ENCODE results near the gene FOXP1.

Gene FOXP1

DNA sequence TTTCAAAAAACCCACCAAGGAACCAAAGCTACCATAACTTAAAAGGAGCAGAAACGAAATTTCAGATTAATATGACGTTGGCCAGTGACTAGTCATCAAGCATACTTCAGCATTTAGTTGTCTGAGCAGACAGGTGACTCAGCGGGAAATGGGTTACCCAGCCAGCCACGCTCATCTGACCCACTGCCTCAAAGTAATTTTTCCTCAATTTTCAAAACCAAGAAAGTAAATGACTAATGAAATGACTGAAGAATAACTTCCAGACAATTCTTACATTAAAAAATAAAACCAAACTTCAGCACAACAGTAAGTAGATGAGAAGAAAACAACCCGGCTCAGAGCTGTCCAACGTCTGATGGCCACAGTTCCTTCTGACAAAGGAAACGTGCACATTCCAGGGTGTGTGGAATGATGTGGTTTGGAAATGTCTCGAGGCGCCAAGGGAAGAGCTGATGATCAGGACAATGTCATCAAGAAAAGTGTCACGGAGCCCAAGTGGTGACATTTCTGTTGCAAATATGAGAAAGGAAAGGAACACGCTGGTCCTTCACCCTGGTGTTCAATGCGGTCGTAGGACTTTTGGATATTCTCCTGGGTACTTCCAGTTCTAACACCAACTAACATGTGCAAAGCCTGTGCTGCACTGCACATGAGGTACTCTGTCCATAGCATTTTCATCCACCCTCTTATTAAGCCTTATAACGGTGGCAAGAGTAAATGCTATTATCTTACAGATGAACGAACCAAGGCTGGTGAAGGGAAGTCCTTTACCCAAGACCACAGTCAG, 79.1 kb downstream of the FOXP1 start:
- DNase-seq = peak; percentile 48
- peak; percentile 60 for ATAC-seq

DNA sequence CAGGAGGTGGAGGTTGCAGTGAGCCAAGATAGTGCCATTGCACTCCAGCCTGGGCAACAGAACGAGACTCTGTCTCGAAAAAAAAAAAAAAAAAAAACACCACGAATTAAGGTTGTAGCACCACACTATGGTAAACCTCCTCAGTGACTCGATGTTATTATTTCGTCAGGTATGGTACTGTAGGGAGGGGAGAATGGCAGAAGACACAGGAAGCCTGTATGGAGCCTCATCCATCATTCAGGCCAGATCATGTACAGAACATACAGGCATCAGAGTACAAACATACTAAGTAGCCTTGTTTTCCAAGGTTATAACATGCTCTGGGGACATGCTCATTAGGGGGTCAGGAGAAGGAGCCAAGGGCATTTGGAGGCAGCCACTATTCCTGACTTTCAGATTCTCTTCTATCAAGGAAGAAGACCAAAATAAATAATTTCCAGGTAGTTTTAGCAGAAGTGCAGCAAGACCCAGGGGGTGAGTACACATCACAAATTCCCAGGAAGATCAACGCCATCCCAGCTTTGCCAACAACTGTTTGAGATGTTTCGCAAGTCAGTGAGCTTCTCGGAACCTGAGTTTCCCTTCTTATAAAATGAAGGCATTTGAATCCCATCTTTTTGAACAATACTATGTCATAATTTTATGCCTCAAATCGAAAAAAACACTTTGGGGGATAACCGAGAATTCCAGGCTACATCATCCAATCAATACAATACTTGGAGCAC, 79.8 kb downstream of the FOXP1 start:
- ATAC-seq = no peak
- no peak for DNase-seq

DNA sequence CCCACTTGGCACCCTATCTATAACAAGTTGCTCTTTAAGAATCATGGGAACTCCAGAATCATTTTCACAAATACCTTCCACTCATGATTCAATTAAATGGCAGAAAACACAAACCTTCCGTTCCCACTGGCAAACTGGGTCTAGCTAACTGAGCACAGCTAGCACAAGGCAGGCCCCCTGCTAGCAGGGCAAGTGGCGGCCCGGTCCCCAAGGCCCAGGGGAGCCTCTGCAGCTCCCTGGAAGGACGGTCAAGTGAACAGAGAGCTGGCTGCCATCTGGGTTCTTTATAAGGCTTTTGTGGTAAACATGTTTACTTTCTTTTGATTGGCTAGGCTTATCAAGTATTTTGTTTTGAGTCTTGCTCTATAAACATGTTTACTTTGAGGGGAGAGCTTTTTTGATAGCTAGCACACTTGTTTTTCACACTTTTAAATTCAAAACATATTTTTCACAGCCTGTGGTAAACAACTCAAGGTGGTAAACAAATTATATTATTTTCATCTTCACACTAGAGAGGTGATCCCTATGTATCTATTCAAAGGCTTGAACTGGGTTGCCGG, 81.4 kb downstream of the FOXP1 start:
- DNase-seq (no peak), ATAC-seq (no peak)

DNA sequence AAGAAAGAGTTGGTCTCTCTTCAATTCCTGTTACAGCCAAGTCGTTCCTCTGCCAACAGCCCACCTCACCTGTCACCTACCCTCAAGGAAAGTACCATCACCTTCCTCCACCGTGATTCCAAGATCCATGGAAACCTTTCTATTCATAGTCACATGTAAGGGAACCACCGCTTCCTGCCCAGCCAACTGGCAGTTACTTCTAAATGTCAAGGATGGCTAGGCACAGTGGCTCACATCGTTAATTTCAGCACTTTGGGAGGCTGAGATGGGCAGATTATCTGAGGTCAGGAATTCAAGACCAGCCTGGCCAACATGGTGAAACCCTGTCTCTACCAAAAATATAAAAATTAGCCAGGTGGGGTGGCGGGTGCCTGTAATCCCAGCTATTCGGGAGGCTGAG, 82.8 kb downstream of the FOXP1 start:
- no peak for ATAC-seq
- no peak for DNase-seq

DNA sequence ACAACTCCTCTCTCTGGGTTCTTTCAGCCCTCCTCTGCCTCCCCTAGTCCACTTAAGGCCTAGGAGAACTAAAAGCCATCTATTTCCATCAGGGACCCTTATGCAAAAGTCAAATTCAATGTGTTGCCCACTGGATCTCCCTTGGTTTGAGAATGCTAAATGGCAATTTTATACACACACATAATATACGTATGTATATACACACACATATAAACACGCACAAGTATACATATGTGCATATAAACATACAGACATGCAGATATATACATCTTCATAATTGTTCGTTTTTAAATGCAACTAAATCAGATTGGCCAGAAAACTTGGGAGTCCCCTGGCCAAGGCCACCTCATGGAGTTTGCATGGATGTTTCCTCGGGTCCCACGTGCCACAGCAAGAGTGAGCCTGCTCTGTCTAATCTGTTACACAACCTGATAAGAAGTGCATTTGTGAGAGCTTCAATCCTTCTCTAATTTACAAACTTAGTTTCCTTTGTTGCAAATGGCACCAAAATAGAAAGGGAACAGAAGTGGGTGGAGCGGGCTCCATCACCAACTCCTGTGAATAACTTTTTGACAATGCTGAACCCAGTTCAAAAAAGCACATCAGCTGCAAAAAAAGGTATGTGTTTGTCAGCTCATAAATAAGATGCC, 84.2 kb downstream of the FOXP1 start:
- no peak for DNase-seq
- no peak for ATAC-seq

DNA sequence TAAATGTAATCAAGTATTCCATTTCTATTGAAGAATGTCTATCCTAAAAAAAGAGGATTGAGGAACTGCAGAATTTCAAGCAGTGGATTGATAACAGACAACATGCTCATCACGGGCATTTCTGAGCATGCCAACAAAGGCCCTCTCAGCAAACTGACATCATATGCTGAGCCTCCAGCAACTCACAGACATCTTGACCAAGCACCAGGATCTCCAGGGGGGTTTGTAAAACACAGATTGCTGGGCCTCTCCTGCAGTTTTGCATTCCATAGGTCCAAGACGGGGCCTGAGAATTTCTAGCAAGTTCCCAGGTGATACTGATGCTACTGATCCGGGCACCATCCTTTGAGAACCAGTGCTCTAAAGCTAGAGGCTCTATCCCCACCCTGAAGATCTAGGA, 85.0 kb downstream of the FOXP1 start:
- DNase-seq (no peak), ATAC-seq (no peak)

DNA sequence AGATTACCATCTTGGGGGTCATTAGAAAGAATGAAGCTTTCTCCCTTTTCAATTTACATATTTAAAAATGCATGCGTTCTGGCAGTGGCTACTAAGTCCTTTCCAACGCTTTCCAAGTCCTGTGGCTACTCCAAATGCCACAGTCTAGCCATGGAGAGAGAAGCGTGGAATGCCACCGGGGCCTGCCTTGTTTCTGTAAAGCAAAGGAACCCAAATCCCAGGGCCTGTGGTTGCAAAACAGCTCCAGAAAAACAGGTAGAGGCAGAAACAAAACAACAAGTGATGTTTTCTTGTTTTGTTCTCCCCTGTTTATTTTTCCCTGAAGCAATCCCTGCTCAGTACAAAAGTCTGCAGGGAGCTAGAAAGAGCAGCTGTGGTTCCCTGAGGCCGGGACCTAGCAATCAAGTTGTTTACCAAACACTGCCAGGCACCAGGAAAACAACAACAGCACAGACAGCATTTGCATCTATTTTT, 85.5 kb downstream of the FOXP1 start:
- ATAC-seq = no peak

GRCh38 chr3:71497367-71497897, 86.1 kb downstream of the FOXP1 start:
- ATAC-seq (no peak), DNase-seq (no peak)

More for the DNA sequence above, 85.5 kb downstream of the FOXP1 start:
- DNase-seq = no peak

DNA sequence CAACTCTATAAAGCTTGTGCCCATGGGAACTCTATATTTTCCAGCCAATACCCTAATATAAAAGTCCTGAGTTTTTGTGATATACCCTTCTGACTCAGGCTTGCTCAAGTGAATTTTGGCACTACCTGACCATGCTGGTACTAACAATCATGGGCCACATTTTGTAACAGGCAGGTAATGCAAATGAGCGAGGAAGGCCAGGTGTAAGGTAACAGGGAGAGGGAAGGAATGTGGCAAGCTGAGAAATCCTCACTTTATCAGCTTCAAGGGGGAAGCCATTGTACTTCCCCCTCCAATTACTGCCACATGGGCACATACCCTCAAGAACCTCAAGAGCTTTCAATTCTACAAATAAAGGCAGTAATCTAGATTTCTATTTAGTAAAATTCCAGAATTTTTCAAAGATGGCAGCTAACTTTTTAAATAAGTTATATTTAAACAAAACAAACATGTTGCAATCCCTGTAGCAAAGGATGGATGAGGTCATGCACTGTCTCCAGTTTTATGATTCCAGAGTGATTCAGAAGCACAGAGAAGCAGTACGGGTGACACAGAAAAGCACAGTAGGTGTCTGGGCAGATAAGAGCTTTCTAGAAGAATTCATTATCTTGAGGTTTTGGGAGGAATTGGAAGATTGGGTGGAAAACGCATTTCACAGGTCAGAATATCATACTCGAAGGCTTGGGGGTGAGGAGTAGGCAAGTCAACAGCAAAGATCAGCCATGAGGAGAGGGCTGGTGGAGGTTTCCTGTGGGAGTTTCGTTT, 87.6 kb downstream of the FOXP1 start:
- peak; percentile 70 for ATAC-seq
- DNase-seq = peak; percentile 40

GRCh38 chr3:71494212-71494611, 89.3 kb downstream of the FOXP1 start:
- DNase-seq (no peak), ATAC-seq (no peak)

- DNase-seq = no peak
- no peak for ATAC-seq
Observed at GRCh38 chr3:71492974-71493771, 90.4 kb downstream of the FOXP1 start.

GRCh38 chr3:71492566-71492965, 91.0 kb downstream of the FOXP1 start:
- no peak for DNase-seq
- no peak for ATAC-seq

DNA sequence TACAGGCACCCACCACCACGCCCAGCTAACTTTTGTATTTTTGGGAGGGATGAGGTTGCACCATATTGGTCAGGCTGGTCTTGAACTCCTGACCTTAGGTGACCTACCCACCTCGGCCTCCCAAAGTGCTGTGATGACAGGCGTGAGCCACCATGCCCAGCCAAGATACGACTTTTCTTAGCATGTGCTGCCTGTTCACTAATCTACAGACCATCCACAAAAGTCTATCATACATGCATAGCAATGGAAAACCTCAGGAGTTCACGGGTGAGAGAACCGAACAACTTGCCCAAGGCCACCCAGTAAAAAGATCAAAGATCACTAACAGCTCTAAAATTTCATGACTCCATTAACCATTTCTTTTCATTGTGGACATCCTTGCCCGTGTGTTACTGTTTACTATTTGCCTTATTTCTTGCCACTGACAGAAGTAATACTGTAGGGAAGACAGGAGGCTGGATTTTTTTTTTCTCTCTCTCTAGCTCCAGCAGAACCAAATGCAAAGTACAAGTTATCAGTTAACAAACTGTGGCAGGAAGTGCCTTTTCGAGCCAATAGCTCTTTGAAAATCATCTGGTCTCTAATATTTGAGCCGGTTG, 92.3 kb downstream of the FOXP1 start:
- DNase-seq (no peak), ATAC-seq (no peak)

DNA sequence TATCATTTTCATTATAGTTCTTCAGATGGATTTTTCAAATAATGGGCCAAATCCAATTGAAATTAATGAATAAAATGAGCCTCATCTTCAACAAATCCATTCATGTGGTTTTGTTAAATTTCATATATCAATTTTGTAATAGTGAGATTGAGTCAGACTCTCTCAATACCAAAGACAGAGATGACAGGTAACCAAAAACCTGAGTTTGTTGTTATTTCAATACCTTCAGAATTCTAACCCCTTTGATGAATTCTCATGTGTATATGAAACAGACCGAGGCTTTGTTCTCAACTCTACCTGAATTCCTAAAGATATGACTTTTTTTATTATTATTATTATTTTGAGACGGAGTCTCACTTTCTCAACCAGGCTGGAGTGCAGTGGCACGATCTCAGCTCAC, 92.8 kb downstream of the FOXP1 start:
- ATAC-seq (no peak), DNase-seq (no peak)

GRCh38 chr3:71489315-71489761, 94.2 kb downstream of the FOXP1 start:
- ATAC-seq (peak; percentile 41), DNase-seq (no peak)

GRCh38 chr3:71488882-71489281, 94.6 kb downstream of the FOXP1 start:
- no peak for DNase-seq
- ATAC-seq = no peak

DNA sequence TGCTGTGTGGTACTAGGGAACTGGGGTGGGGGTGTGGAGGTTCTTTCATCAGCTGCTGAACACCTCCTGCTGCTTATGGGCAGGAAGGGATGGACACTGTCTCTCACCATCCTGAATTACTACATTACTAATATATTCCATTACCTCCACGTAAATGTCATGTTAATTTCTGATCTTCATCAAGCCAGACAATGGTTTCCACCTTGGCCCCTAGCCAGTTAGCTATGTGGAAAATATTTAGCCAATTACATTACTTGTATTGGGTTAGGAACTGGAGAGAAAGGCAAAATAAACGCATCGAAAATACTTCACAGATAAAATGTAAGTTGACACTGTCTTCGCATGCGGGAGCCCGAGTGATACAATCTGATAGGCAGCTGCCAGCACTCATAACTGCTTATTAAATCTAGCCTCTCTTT, 95.1 kb downstream of the FOXP1 start:
- peak; percentile 55 for DNase-seq
- ATAC-seq = peak; percentile 40

GRCh38 chr3:71487418-71487817, 96.1 kb downstream of the FOXP1 start:
- ATAC-seq = peak; percentile 37
- no peak for DNase-seq

GRCh38 chr3:71486831-71487230, 96.7 kb downstream of the FOXP1 start:
- peak; percentile 41 for DNase-seq
- ATAC-seq = peak; percentile 52

GRCh38 chr3:71485896-71486295, 97.6 kb downstream of the FOXP1 start:
- ATAC-seq (no peak), DNase-seq (no peak)
